OCI-LY3 (cell line): ENCODE results near the gene NBDY.

Experiments
- EZH2phosphoT487 ChIP-seq: fragments of 200-600 bp; shearing (Covaris generic); IDR thresholded peaks from 2 replicates; pipeline ENCODE4 v1.6.1; 2018; ENCODE audit warnings: antibody characterized with exemption, mixed run types, low read depth
- TF ChIP-seq, protein P1 (sequence below): fragments of 200-600, 300-600 bp; sonication (generic); IDR thresholded peaks from 2 replicates; pipeline ENCODE4 v1.5.1; 2014; ENCODE audit warnings: antibody characterized with exemption, low read length, low read depth

DNA sequence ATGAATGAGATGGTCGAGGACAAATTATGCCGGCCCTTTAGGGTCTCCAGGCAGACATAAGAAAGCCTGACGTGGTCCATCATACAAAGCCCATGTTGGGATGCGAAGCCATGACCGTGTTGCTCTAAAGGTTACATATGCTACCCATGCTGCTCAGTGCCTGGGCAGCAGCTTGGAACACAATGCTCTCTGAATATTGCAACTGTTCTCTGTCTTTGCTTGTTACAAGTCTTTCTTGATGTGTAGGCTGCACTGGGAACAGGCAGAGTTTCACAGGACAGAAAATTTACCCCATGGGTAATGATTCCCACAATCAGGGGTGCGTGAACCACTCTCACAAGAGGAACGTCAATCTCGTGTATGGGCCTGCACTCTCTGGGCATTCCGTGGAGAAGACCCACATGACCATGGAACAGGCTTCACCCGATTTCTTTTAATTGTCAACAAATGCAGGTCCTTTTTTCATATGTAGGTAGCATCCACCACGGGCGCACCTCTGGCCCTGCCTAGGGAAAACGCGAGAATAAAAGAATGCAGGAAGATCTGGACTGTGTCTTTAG is 66.3 kb downstream of the NBDY start:
- TF ChIP-seq, protein P1, sequence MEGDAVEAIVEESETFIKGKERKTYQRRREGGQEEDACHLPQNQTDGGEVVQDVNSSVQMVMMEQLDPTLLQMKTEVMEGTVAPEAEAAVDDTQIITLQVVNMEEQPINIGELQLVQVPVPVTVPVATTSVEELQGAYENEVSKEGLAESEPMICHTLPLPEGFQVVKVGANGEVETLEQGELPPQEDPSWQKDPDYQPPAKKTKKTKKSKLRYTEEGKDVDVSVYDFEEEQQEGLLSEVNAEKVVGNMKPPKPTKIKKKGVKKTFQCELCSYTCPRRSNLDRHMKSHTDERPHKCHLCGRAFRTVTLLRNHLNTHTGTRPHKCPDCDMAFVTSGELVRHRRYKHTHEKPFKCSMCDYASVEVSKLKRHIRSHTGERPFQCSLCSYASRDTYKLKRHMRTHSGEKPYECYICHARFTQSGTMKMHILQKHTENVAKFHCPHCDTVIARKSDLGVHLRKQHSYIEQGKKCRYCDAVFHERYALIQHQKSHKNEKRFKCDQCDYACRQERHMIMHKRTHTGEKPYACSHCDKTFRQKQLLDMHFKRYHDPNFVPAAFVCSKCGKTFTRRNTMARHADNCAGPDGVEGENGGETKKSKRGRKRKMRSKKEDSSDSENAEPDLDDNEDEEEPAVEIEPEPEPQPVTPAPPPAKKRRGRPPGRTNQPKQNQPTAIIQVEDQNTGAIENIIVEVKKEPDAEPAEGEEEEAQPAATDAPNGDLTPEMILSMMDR, result no peak
- TF ChIP-seq EZH2phosphoT487, result no peak
